Cortex of kidney (tissue), 1 donor: ENCODE measurements around the gene CRIM1.

ENCODE experiments used
- DNase-seq: peaks from one replicate; lab custom pipeline; 2025; lab: John Stamatoyannopoulos, UW

The CRIM1 gene

DNA sequence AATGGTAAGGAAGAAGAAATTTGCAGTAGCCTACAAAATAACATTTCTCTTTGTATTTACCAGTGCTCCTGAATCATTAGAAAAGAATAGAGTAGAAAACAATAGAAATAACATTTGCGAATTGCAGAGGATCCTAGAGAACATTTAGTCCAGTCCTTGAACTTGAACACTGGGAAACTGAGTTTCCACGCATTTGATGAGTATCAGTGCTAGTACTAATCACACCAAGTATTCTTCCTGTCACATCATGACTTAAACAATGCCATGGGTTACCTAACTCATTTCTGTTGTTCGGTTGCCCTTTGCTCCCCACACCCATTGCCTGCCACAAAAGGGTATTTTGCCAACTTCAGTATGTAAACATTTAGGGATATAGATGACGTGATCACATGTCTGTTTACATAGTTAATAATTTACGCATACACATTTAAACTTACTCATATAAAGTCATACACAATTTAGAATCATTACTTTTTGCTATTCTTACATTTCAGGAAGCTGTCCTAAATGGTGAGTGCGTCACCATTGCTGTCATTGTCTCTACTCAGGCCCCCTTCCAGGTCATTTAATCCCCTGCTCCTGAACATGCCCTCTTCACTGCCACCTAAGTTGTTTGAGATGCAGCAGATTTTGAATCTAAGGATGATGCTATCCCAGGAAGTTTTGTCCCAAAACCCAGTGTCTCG, 42.3 kb downstream of the CRIM1 start:
- no peak for DNase-seq

DNA sequence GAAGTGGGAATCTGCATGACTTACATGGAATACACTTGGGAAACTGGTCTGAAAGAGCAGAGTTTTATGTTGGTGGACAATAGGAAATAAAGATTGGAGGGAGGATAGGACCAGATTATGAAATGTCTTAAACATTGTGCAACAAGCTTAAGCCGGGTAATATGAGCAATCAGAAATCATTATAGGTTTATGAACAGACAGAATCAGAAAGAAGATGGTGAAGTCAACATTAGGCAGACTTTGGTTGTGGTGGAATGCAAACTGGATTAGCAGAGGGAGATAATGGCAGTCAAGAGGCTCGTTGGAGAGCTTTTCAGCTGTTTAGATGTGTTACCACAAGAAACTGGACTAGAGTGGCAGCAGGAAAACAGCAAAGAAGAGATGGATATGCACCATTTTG, 43.5 kb downstream of the CRIM1 start:
- no peak for DNase-seq

DNA sequence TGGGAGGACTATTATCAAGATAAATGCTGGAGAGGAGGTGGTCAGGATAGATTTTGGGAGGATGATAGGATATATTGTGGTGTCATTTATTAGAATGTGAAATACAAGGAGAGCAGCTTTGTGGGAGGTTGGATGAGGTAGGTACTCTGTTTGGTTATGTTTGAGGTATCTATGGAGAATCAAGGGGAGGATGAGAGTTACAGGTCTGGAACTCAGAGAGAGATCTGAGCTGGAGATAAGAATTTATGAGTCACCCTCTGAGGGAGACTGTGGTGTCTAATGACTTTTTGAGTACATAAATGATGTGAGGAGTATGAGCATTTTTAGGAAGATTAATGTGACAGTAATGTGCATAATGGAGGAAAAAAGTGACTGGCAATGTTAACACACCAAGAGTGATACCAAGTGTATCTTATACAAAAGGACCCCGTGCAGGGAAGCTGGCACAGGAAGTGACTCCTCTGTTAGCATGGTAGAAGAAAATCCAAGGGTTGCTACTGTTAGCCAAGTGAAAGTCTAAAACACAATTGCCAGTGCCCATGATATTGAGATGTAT, 48.2 kb downstream of the CRIM1 start:
- no peak for DNase-seq

DNA sequence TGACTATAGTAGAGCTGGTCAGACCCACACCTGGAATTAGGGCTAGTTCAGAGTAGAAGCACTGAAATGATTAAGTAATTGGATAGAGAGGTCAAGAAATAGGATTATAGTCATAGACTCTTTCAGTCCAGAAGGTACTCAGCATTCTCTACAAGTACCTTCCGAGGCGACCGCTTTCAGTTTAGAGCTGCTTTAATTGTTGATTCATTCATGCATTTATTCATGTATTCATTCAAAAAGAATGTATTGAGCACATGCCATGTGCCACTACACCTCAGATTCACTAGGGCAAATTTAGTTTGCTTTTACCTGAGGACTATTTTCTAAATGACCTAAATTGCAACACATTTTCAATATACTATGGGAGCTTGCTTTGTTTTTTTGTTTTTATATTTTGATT, 48.7 kb downstream of the CRIM1 start:
- no peak for DNase-seq

DNA sequence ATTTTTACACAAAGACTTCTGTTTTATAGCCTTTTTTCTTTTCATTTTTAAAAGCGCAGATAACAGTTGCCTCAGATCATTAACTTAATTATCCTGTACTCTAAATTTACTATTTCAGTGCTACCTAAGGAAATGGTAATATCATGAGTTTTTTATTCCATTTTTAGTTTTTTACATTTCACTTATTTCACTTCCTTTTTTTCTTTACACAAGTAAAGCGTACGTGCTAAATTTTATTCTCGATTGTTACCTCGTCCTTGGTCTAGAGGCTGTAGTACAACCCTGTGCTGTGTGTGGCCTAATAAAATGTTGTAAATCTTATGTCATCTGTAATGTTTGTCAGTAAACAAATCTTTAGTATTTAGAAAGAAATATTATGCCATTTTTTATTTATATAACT, 49.2 kb downstream of the CRIM1 start:
- DNase-seq = no peak

DNA sequence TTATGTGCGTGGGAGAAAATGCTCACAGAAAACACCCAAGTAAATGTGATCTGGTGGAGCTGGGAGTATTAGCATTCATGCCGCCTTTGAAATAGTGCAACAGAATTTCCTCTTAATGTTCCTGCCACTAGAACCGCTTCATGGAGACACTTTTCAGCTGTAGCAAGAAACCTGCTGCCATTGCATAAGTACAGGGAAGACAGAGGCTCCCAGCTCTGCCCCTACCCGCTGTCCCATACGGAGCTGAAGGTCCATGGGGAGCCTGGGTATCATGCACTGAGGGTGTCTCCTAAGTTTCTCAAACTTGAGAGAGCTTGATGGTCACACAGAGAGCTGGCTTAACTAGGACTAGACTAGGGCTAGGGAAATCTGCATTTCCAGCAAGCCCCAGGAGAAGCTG, 49.6 kb downstream of the CRIM1 start:
- DNase-seq = no peak

DNA sequence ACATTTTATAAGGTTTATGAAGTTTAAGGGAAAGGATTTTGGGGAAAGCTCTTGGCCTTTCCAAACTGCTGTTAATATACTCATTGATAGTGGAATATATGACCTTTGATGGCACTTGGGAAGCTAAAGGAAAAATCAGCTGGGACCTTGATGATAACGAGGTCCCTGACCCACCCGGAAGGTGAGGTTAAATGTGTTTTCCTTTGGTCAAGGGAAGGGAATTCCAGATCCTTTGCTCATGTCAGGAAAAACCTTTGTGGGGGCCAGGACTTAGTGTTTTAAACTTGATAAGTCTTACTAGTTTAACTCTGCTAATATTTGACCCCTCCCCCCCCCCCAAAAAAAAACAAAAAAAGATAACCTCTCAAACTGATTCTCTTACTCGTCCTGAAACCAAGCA, 50.7 kb downstream of the CRIM1 start:
- DNase-seq = no peak

DNA sequence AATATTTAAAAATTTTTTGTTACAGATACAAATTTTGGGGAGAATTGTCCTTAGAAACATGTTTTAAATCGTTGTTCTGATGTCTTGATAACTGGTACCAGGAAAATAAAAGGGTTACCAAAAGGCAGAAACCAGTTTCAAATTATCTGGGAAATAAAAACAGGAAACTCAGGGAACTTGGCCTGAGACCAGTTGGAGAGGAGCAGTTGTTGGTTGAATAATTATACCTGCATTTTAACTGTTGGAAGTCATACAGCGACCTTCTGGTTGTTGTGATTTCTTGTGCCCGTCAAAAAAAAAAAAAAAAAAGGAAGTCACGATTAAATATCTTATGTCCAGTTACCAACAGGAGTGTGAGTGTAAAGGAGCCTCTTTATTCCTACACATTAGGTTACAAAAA, 51.8 kb downstream of the CRIM1 start:
- DNase-seq = no peak

DNA sequence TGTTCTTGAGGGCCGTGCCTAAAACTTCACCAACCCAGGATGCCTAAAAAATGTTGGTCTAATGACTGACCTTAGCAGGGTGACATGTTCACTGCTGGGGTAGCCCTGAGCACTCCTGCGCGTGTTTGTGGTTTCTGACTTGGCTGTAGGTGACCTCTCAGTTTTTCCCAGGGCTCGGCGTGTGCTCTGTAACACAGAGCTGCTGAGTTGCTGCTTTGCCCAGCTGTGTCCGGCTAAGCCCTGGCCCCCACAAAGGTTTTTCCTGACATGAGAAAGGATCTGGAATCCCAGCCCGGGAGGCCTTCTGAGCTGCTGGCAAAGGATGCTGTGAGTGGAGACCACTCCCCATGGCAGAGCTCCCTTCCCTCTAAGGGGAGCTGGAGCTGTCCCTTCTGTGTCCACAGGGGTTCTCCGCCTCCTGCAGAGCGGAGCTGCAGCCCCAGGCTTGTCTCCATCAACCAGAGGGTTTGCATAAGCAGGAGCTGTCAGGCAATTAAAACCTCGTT, 52.7 kb downstream of the CRIM1 start:
- DNase-seq = no peak

DNA sequence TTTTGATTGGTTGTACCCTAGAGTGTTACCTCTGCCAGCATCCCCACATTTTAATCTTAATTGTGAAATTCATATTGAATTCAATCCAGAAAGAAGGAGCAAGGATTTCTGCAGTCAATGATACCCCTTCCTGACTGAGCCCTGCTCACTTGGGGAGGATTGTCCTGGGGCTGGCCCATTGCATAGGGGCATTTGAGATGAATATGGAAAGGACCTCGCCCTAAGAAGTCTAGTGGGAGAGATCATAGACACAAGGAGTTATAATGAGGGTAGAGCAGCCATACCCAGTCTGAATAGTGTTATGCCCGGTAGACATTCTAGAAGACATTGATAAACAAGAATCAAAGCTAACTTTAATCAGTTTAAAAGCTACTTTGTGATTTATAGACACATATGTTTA, 53.8 kb downstream of the CRIM1 start:
- no peak for DNase-seq

DNA sequence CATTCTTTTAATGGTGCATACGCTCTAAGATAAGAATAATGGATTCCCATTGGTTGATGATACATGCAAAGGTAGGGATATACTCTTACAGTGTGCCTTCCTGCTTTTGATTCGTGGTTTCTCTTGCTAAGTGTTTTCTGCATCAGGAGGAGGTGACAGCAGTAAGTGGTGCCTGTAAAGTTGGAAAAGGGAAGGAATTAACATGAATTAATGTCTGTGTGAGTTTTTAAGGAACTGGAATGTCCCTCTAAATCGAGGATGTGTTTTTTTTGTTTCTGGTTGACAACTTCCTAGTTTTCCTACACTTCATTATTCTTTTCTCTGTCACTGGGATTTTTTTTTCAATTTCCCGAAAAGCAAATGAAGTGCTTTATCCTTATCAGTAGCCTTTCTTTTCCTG, 54.4 kb downstream of the CRIM1 start:
- no peak for DNase-seq

DNA sequence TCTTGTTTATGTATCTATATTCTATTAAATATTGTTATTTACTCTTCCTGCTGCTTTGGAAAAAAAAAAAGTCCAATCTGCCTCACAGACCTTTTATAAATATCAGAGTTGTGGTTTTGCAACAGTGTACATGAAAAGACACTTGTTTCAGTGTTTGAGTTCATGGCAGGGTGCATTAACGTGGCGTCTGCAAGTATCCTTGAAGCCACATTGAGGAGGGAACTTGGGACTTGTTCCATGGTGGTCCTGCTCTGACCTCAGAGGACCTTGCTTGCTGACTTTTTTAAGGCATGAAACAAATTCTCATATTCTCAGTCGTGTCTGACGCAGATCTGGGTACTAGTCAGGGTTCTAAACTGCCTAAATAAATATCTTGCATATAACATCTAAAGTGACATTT, 55.1 kb downstream of the CRIM1 start:
- no peak for DNase-seq

DNA sequence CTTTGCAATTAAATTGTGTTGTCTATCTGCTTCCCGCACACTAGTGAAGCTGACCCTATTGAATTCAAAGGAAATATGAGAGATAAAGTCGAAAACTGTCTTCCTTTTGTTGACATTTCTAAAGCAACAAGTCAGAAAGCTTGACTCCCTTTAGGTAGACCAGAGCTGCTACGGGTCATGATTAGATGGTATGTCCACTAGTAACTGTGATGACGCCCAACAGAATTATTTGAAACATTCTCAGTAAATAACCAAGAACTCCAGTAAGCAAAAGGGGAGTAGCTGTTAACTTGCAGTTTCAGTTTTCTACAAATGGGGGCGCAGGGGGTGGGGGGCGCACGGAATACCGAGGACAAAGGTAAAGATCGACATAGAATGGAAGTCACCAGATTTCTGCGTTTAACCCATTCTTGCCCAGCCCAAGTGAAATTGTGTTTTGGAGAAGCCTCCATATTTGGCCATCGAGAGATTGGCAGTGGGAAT, 56.4 kb downstream of the CRIM1 start:
- no peak for DNase-seq

DNA sequence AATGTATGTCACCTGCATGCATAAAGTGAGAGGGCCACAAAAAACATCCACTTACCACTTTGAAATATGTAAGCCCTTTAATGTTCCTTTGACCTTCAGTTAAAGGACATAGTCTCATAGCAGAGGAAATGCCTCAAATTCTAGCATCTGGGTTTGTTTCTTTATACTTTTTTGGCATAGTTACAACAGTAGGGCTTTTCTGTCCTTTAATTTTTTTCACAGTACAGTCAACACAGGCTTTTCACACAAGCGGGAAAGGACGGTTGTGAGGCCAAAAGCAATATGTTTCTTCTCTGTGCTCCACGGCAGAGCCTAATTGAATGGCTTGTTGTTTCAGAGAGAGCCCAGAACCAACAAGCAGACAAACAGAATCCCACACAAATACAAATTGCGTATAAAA, 57.6 kb downstream of the CRIM1 start:
- no peak for DNase-seq

DNA sequence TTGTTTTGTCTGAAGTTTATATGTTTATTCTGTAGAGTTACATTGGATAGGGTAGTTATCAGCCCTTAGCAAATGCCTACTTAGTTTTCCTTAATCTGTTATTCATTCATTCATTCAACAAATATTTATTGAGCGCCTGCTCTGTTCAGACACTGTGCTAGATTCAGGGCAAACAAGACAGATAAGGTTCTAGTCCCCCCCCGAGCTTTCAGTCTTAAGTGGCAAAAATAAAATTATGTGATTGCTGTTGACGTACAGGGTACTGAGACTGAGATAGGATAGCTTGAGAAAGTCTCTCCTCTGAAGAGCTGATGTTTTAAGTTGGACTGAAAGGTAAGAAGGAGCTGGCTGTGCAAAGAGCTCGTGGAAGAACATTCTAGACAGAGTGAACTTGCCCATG, 58.7 kb downstream of the CRIM1 start:
- DNase-seq = no peak

DNA sequence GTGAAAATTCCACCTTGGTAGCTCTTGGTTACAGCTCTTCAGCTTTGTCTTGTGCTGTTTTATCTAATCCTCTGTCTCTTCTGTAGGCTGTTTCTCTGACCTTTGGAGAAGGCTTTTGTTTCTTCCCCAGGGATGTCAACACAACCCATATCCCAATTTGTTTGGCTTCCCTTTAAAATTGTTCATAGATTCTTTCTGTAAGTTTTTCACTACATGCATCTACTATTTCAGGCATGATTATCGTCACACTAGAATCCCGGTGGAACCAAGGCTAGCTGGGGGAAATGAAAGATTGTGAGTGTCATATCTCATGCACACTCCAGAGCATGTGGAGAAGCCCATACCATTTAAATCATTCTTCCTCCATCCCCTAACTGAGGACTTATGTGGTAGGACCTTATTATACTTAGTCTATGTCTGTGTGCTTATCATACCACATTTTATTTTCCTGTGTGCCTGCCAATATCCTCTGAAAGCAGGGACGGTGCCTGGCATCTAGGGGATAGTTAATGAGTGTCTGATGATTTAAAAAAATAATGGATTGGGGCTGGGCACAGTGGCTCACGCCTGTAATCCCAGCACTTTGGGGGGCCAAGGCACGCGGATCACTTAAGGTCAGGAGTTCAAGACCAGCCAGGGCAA, 59.9 kb downstream of the CRIM1 start:
- no peak for DNase-seq

DNA sequence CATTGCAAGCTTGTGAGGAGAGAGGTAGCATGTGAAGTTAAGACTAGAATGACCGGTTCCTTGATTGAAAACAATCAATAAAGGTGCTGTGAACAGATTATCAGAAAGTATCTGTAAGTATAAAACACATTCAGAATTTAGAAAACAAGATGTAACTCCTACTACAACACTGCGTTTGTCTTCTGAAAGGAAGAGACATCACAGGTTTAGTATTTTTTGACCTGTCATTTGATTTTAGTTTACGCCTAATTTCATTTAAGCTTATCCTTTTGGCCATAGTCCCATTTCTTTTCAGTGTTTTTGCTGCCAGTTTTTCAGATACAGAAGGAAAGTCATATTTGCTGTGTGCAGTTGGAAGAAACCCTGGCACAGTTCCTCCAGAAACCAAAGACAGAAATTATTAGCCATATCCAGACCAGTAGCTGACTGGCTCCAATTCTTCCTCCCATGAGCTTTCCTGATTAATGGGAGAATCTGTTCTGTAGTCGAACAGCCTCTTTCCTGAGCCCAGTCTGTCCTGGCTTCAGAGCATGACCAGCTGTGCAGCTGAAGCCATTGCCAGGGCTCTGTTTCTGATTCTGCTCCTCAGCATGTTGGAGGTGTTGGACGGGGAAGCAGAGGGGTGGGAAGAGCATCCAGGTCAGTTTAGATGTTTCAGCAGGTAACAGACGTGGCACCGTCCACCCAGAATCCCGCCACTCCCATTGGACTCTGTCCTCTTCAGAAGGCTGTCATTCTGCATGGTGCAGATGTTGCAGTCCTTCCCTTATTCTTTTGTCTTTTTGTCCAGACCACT, 61.0 kb downstream of the CRIM1 start:
- DNase-seq = no peak

DNA sequence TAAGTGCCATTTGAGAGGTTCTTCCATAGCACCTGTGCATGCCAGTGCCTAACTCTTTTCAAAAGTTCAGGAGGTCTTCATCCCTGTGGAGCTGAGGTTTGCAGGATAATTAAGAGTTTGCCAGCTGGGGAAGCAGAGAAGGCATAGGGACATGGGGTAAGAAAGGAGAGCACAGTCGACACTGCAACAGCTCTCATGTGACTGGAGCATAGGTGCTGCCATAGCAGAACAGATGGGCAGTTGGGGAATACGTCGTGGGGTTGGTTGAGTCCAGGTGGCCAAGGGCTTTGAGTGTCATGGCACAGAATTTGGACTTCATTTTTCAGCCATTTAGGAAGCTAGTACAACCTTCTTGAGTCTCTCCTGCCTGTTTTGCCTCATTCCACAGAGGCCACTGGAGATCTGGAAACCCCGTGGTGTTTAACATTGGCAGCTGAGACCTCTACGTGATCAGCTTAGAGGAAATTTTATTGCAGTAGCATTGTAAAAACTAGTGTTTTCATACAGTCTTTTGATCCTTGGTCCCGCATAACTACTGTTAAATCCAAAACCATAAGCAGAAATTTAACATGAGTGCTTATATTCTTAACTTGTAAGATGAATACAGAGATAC, 65.1 kb downstream of the CRIM1 start:
- DNase-seq = no peak

DNA sequence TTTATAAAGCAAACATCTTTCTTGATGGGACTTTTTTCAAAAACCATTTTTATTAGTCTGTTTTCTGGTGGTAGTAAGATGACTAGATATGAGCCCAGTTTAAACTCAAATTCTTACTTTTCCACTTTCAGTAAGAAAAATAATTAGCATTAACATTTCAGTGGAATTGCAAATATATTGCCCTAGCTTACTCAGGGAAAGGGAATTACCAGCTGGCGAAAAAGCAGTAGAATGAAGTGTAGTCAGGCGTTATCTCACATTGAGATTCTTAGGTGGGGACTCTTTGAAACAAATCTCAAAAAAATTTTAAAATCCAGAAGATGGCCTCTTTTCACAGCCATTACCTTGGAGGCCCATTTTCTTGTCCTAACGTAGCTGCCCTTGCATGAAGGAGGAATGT, 65.8 kb downstream of the CRIM1 start:
- no peak for DNase-seq

DNA sequence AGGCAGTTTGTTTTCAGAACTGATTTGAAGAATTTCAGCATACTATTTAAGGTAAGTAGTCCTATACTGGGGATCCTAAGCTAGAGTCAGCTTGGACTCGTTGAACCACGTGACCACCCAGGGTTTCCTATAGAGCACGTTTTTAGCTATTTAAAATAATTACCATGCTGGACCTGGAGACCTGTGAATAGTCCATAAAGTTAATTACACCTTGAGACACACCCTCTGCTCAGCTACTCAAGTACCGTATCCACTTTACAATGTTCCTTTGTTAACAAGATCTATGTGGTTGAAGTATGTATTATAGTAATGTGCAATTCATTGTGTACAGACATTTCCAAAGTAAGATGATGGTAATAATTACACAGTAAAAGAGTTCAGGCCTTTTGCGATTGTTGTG, 67.6 kb downstream of the CRIM1 start:
- no peak for DNase-seq

DNA sequence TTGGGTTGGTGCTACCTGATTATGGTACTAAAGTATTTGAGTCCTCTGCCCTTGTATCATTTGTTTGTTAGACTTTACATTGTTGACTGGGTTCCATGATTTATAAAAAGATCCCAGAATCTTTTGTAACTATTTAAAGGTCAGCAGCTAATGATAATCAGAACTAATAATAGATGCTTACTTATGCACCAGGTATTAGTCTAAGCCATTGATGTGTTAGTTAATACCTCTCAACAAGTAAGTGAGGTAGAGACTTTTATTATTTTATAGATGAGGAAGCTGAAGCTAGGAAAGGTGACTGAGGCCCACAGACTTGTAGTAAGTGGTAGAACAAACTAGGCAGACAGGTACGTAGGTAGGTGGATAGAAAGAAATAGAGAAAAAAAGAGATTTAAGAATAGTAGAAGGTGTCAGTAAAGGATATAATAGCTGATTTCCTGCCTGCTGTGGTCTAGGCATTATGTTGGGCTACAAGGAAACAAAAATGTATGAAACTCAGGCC, 68.1 kb downstream of the CRIM1 start:
- DNase-seq = no peak
